Measurements from ENCODE around the gene DNAJC15.

DNAJC15 gene

GRCh38 chr13:43115141-43115540, 91.8 kb downstream of the DNAJC15 start:
- H3K4me3 ChIP-seq (ENCODE audit: low read length): no peak overlapping the region
- no peaks in the 10 kb centered on the region for H3K36me3 ChIP-seq (ENCODE audit: control insufficient read depth, insufficient read depth, low read length, severe bottlenecking)
- DNase-seq (ENCODE audit: low read depth): no peak
- H3K9ac ChIP-seq (ENCODE audit: low read length): no peak overlapping the region
- peaks cover 7% of the 10 kb centered on the region for H3K4me1 ChIP-seq (ENCODE audit: control insufficient read depth, insufficient read depth, low read length)
- H3K27me3 ChIP-seq (replicated peaks; ENCODE audit: control insufficient read depth, insufficient read depth, low read length): no peaks in the 10 kb centered on the region
- H3K9me3 ChIP-seq (ENCODE audit: control insufficient read depth, low read length): no peaks in the 10 kb centered on the region

- Histone ChIP-seq H3K36me3 (ENCODE audit: control insufficient read depth, insufficient read depth, low read length, severe bottlenecking) (no peaks in the 10 kb centered on the region), H3K4me1 (ENCODE audit: control insufficient read depth, insufficient read depth, low read length) (peaks cover 7% of the 10 kb centered on the region), H3K27me3 (replicated peaks; ENCODE audit: control insufficient read depth, insufficient read depth, low read length) (no peaks in the 10 kb centered on the region), H3K9me3 (ENCODE audit: control insufficient read depth, low read length) (no peaks in the 10 kb centered on the region), H3K9ac (ENCODE audit: low read length) (no peak overlapping the region), H3K4me3 (ENCODE audit: low read length) (no peak overlapping the region)
- no peak for DNase-seq (ENCODE audit: low read depth)
These were observed 92.9 kb downstream of the DNAJC15 start for GRCh38 chr13:43116242-43116641.

GRCh38 chr13:43118521-43118920, 95.1 kb downstream of the DNAJC15 start:
- no peaks in the 10 kb centered on the region for H3K9me3 ChIP-seq (ENCODE audit: control insufficient read depth, low read length)
- H3K36me3 ChIP-seq (ENCODE audit: control insufficient read depth, insufficient read depth, low read length, severe bottlenecking): no peaks in the 10 kb centered on the region
- DNase-seq (ENCODE audit: low read depth): no peak
- H3K27me3 ChIP-seq (replicated peaks; ENCODE audit: control insufficient read depth, insufficient read depth, low read length): no peaks in the 10 kb centered on the region
- H3K4me3 ChIP-seq (ENCODE audit: low read length): no peak overlapping the region
- H3K4me1 ChIP-seq (ENCODE audit: control insufficient read depth, insufficient read depth, low read length): peaks cover 7% of the 10 kb centered on the region
- no peak overlapping the region for H3K9ac ChIP-seq (ENCODE audit: low read length)

GRCh38 chr13:43119206-43119605, 95.8 kb downstream of the DNAJC15 start:
- no peaks in the 10 kb centered on the region for H3K36me3 ChIP-seq (ENCODE audit: control insufficient read depth, insufficient read depth, low read length, severe bottlenecking)
- no peak for DNase-seq (ENCODE audit: low read depth)
- H3K4me1 ChIP-seq (ENCODE audit: control insufficient read depth, insufficient read depth, low read length): peaks cover 7% of the 10 kb centered on the region
- no peak overlapping the region for H3K4me3 ChIP-seq (ENCODE audit: low read length)
- no peak overlapping the region for H3K9ac ChIP-seq (ENCODE audit: low read length)
- H3K27me3 ChIP-seq (replicated peaks; ENCODE audit: control insufficient read depth, insufficient read depth, low read length): no peaks in the 10 kb centered on the region
- H3K9me3 ChIP-seq (ENCODE audit: control insufficient read depth, low read length): no peaks in the 10 kb centered on the region

DNA sequence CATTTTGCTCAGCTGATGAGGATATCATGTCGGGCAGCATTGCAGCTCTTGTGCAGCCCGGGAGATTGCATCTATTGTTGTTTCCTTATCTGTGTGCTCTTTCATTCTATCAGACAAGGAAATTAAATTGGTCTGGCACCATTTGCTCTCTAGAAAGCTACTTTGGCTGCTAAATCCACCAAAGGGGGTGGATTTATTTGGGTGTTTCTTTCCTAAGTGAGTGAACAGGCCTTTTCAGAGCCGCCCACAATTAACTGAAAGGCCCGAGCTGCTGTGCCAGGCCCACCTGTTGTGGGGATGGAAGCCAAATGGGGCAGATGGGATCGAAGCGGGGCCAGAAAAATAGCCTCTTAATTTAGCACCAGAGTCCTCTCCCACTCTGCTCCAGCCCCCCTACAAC, 99.4 kb downstream of the DNAJC15 start:
- Histone ChIP-seq H3K9ac (ENCODE audit: low read length) (no peak overlapping the region), H3K9me3 (ENCODE audit: control insufficient read depth, low read length) (no peaks in the 10 kb centered on the region), H3K4me1 (ENCODE audit: control insufficient read depth, insufficient read depth, low read length) (no peaks in the 10 kb centered on the region), H3K4me3 (ENCODE audit: low read length) (no peak overlapping the region), H3K27me3 (replicated peaks; ENCODE audit: control insufficient read depth, insufficient read depth, low read length) (no peaks in the 10 kb centered on the region), H3K36me3 (ENCODE audit: control insufficient read depth, insufficient read depth, low read length, severe bottlenecking) (no peaks in the 10 kb centered on the region)
- DNase-seq (ENCODE audit: low read depth): no peak

- no peak overlapping the region for H3K9ac ChIP-seq (ENCODE audit: low read length)
- no peaks in the 10 kb centered on the region for H3K4me1 ChIP-seq (ENCODE audit: control insufficient read depth, insufficient read depth, low read length)
- H3K27me3 ChIP-seq (replicated peaks; ENCODE audit: control insufficient read depth, insufficient read depth, low read length): no peaks in the 10 kb centered on the region
- no peaks in the 10 kb centered on the region for H3K9me3 ChIP-seq (ENCODE audit: control insufficient read depth, low read length)
- H3K4me3 ChIP-seq (ENCODE audit: low read length): no peak overlapping the region
- no peaks in the 10 kb centered on the region for H3K36me3 ChIP-seq (ENCODE audit: control insufficient read depth, insufficient read depth, low read length, severe bottlenecking)
- no peak for DNase-seq (ENCODE audit: low read depth)
These were observed 100.5 kb downstream of the DNAJC15 start for GRCh38 chr13:43123856-43124255.

DNA sequence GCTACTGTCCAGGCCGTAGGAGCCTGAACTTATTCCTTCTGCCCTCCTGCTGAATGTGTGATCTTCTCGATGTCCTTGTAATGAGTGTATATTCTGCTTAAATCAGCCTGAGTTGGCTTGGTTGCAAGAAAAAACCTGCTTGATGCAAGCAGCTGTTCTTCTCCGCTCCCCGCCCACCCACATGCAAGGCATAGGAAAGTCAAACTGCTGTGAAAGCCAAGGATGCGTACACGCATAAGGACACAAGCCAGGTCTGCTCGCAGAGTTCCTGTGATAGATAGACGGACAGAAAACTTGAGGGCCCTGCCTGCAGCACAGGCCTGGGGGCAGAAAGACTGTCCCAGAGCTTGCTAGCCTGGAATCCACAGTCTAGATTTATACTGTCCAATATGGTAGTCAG, 101.1 kb downstream of the DNAJC15 start:
- no peaks in the 10 kb centered on the region for H3K36me3 ChIP-seq (ENCODE audit: control insufficient read depth, insufficient read depth, low read length, severe bottlenecking)
- no peak overlapping the region for H3K4me3 ChIP-seq (ENCODE audit: low read length)
- H3K27me3 ChIP-seq (replicated peaks; ENCODE audit: control insufficient read depth, insufficient read depth, low read length): no peaks in the 10 kb centered on the region
- H3K4me1 ChIP-seq (ENCODE audit: control insufficient read depth, insufficient read depth, low read length): peaks cover 6% of the 10 kb centered on the region
- no peak for DNase-seq (ENCODE audit: low read depth)
- no peaks in the 10 kb centered on the region for H3K9me3 ChIP-seq (ENCODE audit: control insufficient read depth, low read length)
- no peak overlapping the region for H3K9ac ChIP-seq (ENCODE audit: low read length)

DNA sequence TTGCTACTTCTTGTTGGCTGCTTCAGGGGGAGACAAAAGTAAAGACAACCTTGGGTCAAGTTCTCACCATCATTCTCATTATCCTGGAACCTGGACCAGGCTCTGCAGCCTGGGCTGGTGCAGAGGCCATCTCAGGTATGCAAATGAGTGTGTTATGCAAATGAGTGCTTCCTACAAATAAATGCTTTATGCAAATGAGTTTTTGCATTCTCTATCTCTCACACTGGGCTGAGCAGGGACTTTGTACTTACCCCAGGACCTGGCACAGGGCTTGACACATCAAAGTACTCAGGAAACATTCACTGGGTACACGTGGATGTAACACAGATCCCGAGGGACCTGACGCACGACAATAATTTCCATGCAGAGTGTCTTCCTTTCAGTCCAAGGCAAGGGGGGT, 103.0 kb downstream of the DNAJC15 start:
- no peaks in the 10 kb centered on the region for H3K36me3 ChIP-seq (ENCODE audit: control insufficient read depth, insufficient read depth, low read length, severe bottlenecking)
- H3K4me1 ChIP-seq (ENCODE audit: control insufficient read depth, insufficient read depth, low read length): peaks cover 16% of the 10 kb centered on the region
- DNase-seq (ENCODE audit: low read depth): no peak
- H3K27me3 ChIP-seq (replicated peaks; ENCODE audit: control insufficient read depth, insufficient read depth, low read length): no peaks in the 10 kb centered on the region
- H3K9me3 ChIP-seq (ENCODE audit: control insufficient read depth, low read length): no peaks in the 10 kb centered on the region
- no peak overlapping the region for H3K4me3 ChIP-seq (ENCODE audit: low read length)
- H3K9ac ChIP-seq (ENCODE audit: low read length): no peak overlapping the region

DNA sequence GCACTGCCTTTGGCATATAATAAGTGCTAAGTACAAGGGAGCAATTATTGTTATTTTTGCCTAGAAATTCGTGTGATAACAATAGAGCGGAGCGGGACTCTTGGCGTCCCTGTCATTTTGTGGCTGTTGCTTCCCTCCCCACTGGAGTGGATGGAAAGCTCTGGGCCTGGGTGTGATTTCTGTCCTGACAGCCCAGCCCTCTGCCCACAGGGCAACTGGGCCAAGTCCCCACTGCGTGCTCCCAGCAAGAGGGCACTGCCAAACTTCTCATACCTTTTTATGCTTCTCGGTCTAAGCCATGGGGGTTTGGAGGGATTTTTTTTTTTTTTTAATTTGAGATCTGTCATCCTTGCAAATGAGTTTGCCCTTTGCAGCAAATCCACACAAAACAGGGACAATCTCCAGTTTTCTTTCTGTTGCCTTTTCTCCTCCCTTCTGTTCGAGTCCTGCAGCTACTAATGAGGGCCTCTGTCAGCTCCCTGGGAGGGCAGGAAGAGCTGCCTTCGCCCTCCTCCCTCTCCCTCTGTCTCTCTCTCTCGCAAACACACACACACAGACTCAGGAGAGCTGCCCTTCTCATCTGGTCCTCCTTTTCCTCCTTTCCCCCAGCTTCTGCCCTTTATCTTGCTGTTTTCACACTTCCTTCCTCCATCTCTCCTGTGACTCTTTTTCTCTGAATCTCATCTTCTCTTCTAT, 103.9 kb downstream of the DNAJC15 start:
- Histone ChIP-seq H3K9ac (ENCODE audit: low read length) (no peak overlapping the region), H3K4me3 (ENCODE audit: low read length) (no peak overlapping the region), H3K36me3 (ENCODE audit: control insufficient read depth, insufficient read depth, low read length, severe bottlenecking) (no peaks in the 10 kb centered on the region), H3K4me1 (ENCODE audit: control insufficient read depth, insufficient read depth, low read length) (peaks cover 18% of the 10 kb centered on the region), H3K9me3 (ENCODE audit: control insufficient read depth, low read length) (no peaks in the 10 kb centered on the region), H3K27me3 (replicated peaks; ENCODE audit: control insufficient read depth, insufficient read depth, low read length) (no peaks in the 10 kb centered on the region)
- DNase-seq (ENCODE audit: low read depth): no peak

DNA sequence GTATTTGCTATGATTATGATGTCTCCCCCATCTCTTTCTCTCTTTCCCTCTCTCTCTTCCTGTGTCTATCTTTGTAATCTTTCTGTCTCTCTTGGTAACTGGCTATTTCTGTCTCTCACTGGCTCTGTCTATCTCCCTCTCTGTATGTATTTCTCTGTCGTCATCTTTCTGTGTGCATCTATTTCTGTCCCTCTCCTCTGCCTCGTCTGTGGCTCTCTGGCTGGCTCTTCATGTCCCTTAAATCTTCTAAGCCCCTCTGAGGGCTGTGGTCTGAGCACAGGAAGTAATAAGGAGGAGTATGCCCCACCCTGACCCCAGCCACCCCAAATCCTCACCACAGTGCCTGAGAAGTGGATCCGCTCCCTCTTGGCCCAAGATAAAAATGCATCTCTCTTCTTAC, 104.4 kb downstream of the DNAJC15 start:
- Histone ChIP-seq H3K9ac (ENCODE audit: low read length) (no peak overlapping the region), H3K27me3 (replicated peaks; ENCODE audit: control insufficient read depth, insufficient read depth, low read length) (no peaks in the 10 kb centered on the region), H3K4me3 (ENCODE audit: low read length) (no peak overlapping the region), H3K4me1 (ENCODE audit: control insufficient read depth, insufficient read depth, low read length) (peaks cover 18% of the 10 kb centered on the region), H3K36me3 (ENCODE audit: control insufficient read depth, insufficient read depth, low read length, severe bottlenecking) (no peaks in the 10 kb centered on the region), H3K9me3 (ENCODE audit: control insufficient read depth, low read length) (no peaks in the 10 kb centered on the region)
- DNase-seq (ENCODE audit: low read depth): no peak

GRCh38 chr13:43128504-43128961, 105.1 kb downstream of the DNAJC15 start:
- Histone ChIP-seq H3K9me3 (ENCODE audit: control insufficient read depth, low read length) (no peaks in the 10 kb centered on the region), H3K36me3 (ENCODE audit: control insufficient read depth, insufficient read depth, low read length, severe bottlenecking) (no peaks in the 10 kb centered on the region), H3K4me3 (ENCODE audit: low read length) (no peak overlapping the region), H3K27me3 (replicated peaks; ENCODE audit: control insufficient read depth, insufficient read depth, low read length) (no peaks in the 10 kb centered on the region), H3K9ac (ENCODE audit: low read length) (no peak overlapping the region), H3K4me1 (ENCODE audit: control insufficient read depth, insufficient read depth, low read length) (peaks cover 18% of the 10 kb centered on the region)
- DNase-seq (ENCODE audit: low read depth): no peak

GRCh38 chr13:43129066-43129465, 105.7 kb downstream of the DNAJC15 start:
- DNase-seq (ENCODE audit: low read depth): no peak
- no peak overlapping the region for H3K9ac ChIP-seq (ENCODE audit: low read length)
- H3K36me3 ChIP-seq (ENCODE audit: control insufficient read depth, insufficient read depth, low read length, severe bottlenecking): no peaks in the 10 kb centered on the region
- H3K4me1 ChIP-seq (ENCODE audit: control insufficient read depth, insufficient read depth, low read length): peaks cover 18% of the 10 kb centered on the region
- H3K9me3 ChIP-seq (ENCODE audit: control insufficient read depth, low read length): no peaks in the 10 kb centered on the region
- no peaks in the 10 kb centered on the region for H3K27me3 ChIP-seq (replicated peaks; ENCODE audit: control insufficient read depth, insufficient read depth, low read length)
- H3K4me3 ChIP-seq (ENCODE audit: low read length): no peak overlapping the region
